HEK293T (cell line): ENCODE data around the gene SCYGR1.

Experiments
- CTCF ChIA-PET: fragments of 350-600 bp; formaldehyde crosslinking; extraction: SDS; loops from one replicate; lab custom pipeline; 2021; ENCODE audit warnings: antibody characterized with exemption, inconsistent platforms; lab: Yijun Ruan, JAX
- POLR2A ChIA-PET: fragments of 350-600 bp; formaldehyde crosslinking; extraction: SDS; loops from one replicate; lab custom pipeline; 2020; ENCODE audit warnings: antibody characterized with exemption, inconsistent platforms; lab: Yijun Ruan, JAX
- DNase-seq: peaks from one replicate; pipeline ENCODE4 v3.0.0; 2012; ENCODE audit warnings: mixed read lengths; ENCODE audit errors: extremely low spot score
- ARNT ChIP-seq: fragments of 450-650 bp; IDR thresholded peaks from 2 replicates; pipeline ENCODE4 v1.6.1; 2017; ENCODE audit warnings: mild to moderate bottlenecking
- BHLHE40 ChIP-seq: fragments of 450-650 bp; IDR thresholded peaks from 2 replicates; pipeline ENCODE4 v1.6.1; 2016; ENCODE audit warnings: mild to moderate bottlenecking, moderate library complexity, borderline replicate concordance
- CTBP1 ChIP-seq: fragments of 450-650 bp; IDR thresholded peaks from 2 replicates; pipeline ENCODE4 v1.6.1; 2016; ENCODE audit warnings: borderline replicate concordance
- ELF4 ChIP-seq: fragments of 450-650 bp; IDR thresholded peaks from 2 replicates; pipeline ENCODE4 v1.6.1; 2017; ENCODE audit warnings: antibody characterized with exemption
- FOXA1 ChIP-seq: fragments of 450-650 bp; IDR thresholded peaks from 2 replicates; pipeline ENCODE4 v1.6.1; 2016; ENCODE audit warnings: mild to moderate bottlenecking
- FOXK2 ChIP-seq: fragments of 450-650 bp; IDR thresholded peaks from 2 replicates; pipeline ENCODE4 v1.6.1; 2016; ENCODE audit warnings: mild to moderate bottlenecking
- FOXM1 ChIP-seq: fragments of 450-650 bp; IDR thresholded peaks from 2 replicates; pipeline ENCODE4 v1.6.1; 2017; ENCODE audit warnings: mild to moderate bottlenecking, borderline replicate concordance
- HDGF ChIP-seq: fragments of 450-650 bp; IDR thresholded peaks from 2 replicates; pipeline ENCODE4 v1.6.1; 2017; ENCODE audit warnings: antibody characterized with exemption, borderline replicate concordance
- L3MBTL2 ChIP-seq: fragments of 450-650 bp; conservative IDR thresholded peaks from 2 replicates; pipeline ENCODE4 v1.6.1; 2016; ENCODE audit warnings: mild to moderate bottlenecking
- LEF1 ChIP-seq: fragments of 450-650 bp; IDR thresholded peaks from 2 replicates; pipeline ENCODE4 v1.6.1; 2017; ENCODE audit warnings: mild to moderate bottlenecking, borderline replicate concordance
- NFRKB ChIP-seq: fragments of 450-650 bp; IDR thresholded peaks from 2 replicates; pipeline ENCODE4 v1.6.1; 2016; ENCODE audit warnings: mild to moderate bottlenecking, moderate library complexity
- PKNOX1 ChIP-seq: fragments of 450-650 bp; IDR thresholded peaks from 2 replicates; pipeline ENCODE4 v1.6.1; 2016
- SP1 ChIP-seq: fragments of 450-650 bp; IDR thresholded peaks from 2 replicates; pipeline ENCODE4 v1.6.1; 2017
- SUZ12 ChIP-seq: fragments of 450-650 bp; IDR thresholded peaks from 2 replicates; pipeline ENCODE4 v1.6.1; 2016; ENCODE audit warnings: mild to moderate bottlenecking
- TARDBP ChIP-seq: fragments of 450-650 bp; IDR thresholded peaks from 2 replicates; pipeline ENCODE4 v1.6.1; 2016
- ZNF384 ChIP-seq: fragments of 450-650 bp; IDR thresholded peaks from 2 replicates; pipeline ENCODE4 v1.6.1; 2016

SCYGR1 gene

GRCh38 chr2:227411990-227412350, 24.2 kb upstream of the SCYGR1 start:
- CTCF ChIA-PET, result no interaction called here
- TF ChIP-seq BHLHE40, result no peak
- no peak for TF ChIP-seq ARNT
- no peak for TF ChIP-seq L3MBTL2
- no peak for TF ChIP-seq LEF1
- no peak for TF ChIP-seq FOXK2
- TF ChIP-seq ZNF384, result no peak
- no peak for TF ChIP-seq ELF4
- TF ChIP-seq TARDBP, result no peak
- TF ChIP-seq FOXM1, result no peak
- TF ChIP-seq SP1, result no peak
- no peak for TF ChIP-seq NFRKB
- TF ChIP-seq SUZ12, result no peak
- TF ChIP-seq FOXA1, result no peak
- TF ChIP-seq HDGF, result no peak
- no peak for TF ChIP-seq PKNOX1
- no peak for TF ChIP-seq CTBP1
- no peak for DNase-seq
- POLR2A ChIA-PET, result no interaction called here

GRCh38 chr2:227411320-227411989, 23.7 kb upstream of the SCYGR1 start:
- DNase-seq, result no peak
- POLR2A ChIA-PET, result no interaction called here
- CTCF ChIA-PET, result interaction anchor here (0.6 kb wide), 2 partner anchors 10 to 299 kb away, joined by 4 to 8 read pairs; no protein-coding TSS in a partner anchor
- TF ChIP-seq L3MBTL2 (no peak), FOXA1 (no peak), PKNOX1 (no peak), SP1 (no peak), ELF4 (no peak), FOXK2 (no peak), SUZ12 (no peak), CTBP1 (no peak), FOXM1 (no peak), ARNT (no peak), HDGF (no peak), BHLHE40 (no peak), LEF1 (no peak), TARDBP (no peak)

GRCh38 chr2:227410191-227410590, 22.4 kb upstream of the SCYGR1 start:
- no peak for TF ChIP-seq PKNOX1
- TF ChIP-seq SUZ12, result no peak
- no peak for TF ChIP-seq FOXM1
- TF ChIP-seq LEF1, result no peak
- TF ChIP-seq L3MBTL2, result no peak
- TF ChIP-seq HDGF, result no peak
- no peak for TF ChIP-seq CTBP1
- TF ChIP-seq SP1, result no peak
- TF ChIP-seq NFRKB, result no peak
- TF ChIP-seq TARDBP, result no peak
- no peak for TF ChIP-seq FOXK2
- TF ChIP-seq ARNT, result no peak
- TF ChIP-seq ZNF384, result no peak
- CTCF ChIA-PET, result interaction anchor here (0.6 kb wide), 1 partner anchor 234 kb away, joined by 4 read pairs; no protein-coding TSS in a partner anchor
- no peak for DNase-seq
- POLR2A ChIA-PET, result no interaction called here

- TF ChIP-seq BHLHE40, result no peak
- TF ChIP-seq SUZ12, result no peak
- TF ChIP-seq L3MBTL2, result no peak
- no peak for TF ChIP-seq ELF4
- TF ChIP-seq TARDBP, result no peak
- TF ChIP-seq FOXM1, result no peak
- no peak for TF ChIP-seq SP1
- TF ChIP-seq PKNOX1, result no peak
- no peak for TF ChIP-seq FOXK2
- TF ChIP-seq NFRKB, result no peak
- no peak for TF ChIP-seq FOXA1
- no peak for TF ChIP-seq HDGF
- TF ChIP-seq ARNT, result no peak
- TF ChIP-seq LEF1, result no peak
- no peak for TF ChIP-seq ZNF384
- TF ChIP-seq CTBP1, result no peak
- no peak for DNase-seq
- CTCF ChIA-PET, result interaction anchor here (0.7 to 0.9 kb wide), 2 partner anchors 257 to 358 kb away, joined by 3 read pairs; no protein-coding TSS in a partner anchor
- POLR2A ChIA-PET, result no interaction called here
Observed at GRCh38 chr2:227407591-227408151, 19.9 kb upstream of the SCYGR1 start.
